AG04450 (cell line): ENCODE data around the gene RARB. TPM values are rescaled to one million over a fixed set of nuclear protein-coding genes. Genes with fewer than 3 reads are reported as not detected.

Source experiments
- CTCF ChIA-PET: fragments of 300-600, 350-600 bp; formaldehyde crosslinking; extraction: SDS; loops from one replicate; lab custom pipeline; 2022; ENCODE audit warnings: antibody characterized with exemption, inconsistent platforms; lab: Charles Lee
- POLR2A ChIA-PET: fragments of 350-600 bp; formaldehyde crosslinking; extraction: SDS; loops from one replicate; lab custom pipeline; 2021; ENCODE audit warnings: antibody characterized with exemption, inconsistent platforms; lab: Yijun Ruan, JAX
- DNase-seq: peaks from one replicate; pipeline ENCODE4 v3.0.0-alpha.2; 2011; ENCODE audit warnings: low read depth, low spot score
- H3K27ac ChIP-seq: one replicate; pipeline ENCODE4 v1.5.1; 2012; ENCODE audit warnings: low read depth, low read length, control low read depth
- H3K27me3 ChIP-seq: one replicate; pipeline ENCODE4 v1.6.0; 2012; ENCODE audit warnings: low read length; ENCODE audit not compliant: control insufficient read depth, insufficient read depth
- H3K4me3 ChIP-seq: 2 replicates; pipeline ENCODE4 v1.5.1; 2011; ENCODE audit warnings: mild to moderate bottlenecking, low read depth, low read length, control low read depth
- H3K9me3 ChIP-seq: 2 replicates; pipeline ENCODE4 v1.5.1; 2012; ENCODE audit warnings: low read length; ENCODE audit not compliant: control insufficient read depth, insufficient read depth
- polyA plus RNA-seq: library from polyadenylated mRNA; depleted of rRNA; stranded (reverse); fragments of >200 nt; gene quantifications from 2 replicates; pipeline ENCODE4 v1.2.3, GENCODE V29; 2011
- TF ChIP-seq, protein P1 (sequence below): IDR thresholded peaks from 2 replicates; pipeline ENCODE4 v1.5.1; 2011; ENCODE audit warnings: low read depth, low read length, control low read depth, inconsistent platforms

Gene RARB
- polyA plus RNA-seq, 1 experiment = 0.51 TPM

DNA sequence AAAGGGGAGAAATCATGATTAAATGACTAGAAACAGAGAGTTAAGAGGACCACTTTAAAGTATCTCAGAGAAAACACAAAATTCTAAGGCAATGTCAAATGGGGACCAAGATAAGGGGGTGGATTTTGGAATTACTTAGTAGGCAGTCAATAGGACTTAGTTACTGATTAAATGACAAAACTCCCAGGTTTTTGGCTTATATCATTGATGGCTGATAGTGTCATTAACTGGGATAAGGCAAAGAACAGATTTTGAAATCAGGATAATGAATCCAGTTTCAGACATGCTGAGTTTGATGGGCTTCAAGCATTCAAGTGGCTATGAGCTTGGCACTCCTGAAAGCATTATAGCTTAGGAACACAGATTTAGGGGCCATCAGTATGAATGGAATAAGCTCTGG is 182.7 kb downstream of the RARB start:
- DNase-seq = no peak
- CTCF ChIA-PET = interaction anchor here (0.9 to 3.1 kb wide), 2 partner anchors 16 to 112 kb away, joined by 3 to 21 read pairs; no protein-coding TSS in a partner anchor
- POLR2A ChIA-PET = no interaction called here
- no peak overlapping the region for H3K4me3 ChIP-seq
- no peaks in the 10 kb centered on the region for H3K27me3 ChIP-seq
- TF ChIP-seq, protein P1, sequence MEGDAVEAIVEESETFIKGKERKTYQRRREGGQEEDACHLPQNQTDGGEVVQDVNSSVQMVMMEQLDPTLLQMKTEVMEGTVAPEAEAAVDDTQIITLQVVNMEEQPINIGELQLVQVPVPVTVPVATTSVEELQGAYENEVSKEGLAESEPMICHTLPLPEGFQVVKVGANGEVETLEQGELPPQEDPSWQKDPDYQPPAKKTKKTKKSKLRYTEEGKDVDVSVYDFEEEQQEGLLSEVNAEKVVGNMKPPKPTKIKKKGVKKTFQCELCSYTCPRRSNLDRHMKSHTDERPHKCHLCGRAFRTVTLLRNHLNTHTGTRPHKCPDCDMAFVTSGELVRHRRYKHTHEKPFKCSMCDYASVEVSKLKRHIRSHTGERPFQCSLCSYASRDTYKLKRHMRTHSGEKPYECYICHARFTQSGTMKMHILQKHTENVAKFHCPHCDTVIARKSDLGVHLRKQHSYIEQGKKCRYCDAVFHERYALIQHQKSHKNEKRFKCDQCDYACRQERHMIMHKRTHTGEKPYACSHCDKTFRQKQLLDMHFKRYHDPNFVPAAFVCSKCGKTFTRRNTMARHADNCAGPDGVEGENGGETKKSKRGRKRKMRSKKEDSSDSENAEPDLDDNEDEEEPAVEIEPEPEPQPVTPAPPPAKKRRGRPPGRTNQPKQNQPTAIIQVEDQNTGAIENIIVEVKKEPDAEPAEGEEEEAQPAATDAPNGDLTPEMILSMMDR = no peak
- no peak overlapping the region for H3K27ac ChIP-seq
- H3K9me3 ChIP-seq = no peaks in the 10 kb centered on the region

DNA sequence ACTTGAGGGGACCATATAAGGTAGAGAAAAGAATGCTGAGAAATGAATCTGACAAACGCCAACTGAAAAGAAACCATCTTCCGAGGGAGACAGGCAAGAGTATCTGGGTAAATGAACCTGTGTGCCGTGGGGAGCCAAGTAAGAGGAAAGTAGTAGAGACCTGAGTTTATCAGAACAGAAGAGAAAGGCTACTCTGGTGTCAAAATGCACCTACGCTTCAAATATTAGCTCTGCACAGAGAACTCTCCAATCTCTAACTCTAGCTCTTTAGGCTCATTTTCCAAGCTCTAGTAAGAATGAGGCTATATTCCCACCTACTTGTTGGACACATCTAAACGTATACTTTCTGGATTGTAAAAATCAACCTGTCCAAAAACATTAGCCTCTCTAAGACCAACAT is 183.1 kb downstream of the RARB start:
- DNase-seq = no peak
- H3K9me3 ChIP-seq = no peaks in the 10 kb centered on the region
- CTCF ChIA-PET = interaction anchor here (0.9 to 3.1 kb wide), 2 partner anchors 17 to 112 kb away, joined by 3 to 21 read pairs; no protein-coding TSS in a partner anchor
- TF ChIP-seq, protein P1 = no peak
- H3K27me3 ChIP-seq = no peaks in the 10 kb centered on the region
- POLR2A ChIA-PET = no interaction called here
- H3K4me3 ChIP-seq = no peak overlapping the region
- H3K27ac ChIP-seq = no peak overlapping the region

DNA sequence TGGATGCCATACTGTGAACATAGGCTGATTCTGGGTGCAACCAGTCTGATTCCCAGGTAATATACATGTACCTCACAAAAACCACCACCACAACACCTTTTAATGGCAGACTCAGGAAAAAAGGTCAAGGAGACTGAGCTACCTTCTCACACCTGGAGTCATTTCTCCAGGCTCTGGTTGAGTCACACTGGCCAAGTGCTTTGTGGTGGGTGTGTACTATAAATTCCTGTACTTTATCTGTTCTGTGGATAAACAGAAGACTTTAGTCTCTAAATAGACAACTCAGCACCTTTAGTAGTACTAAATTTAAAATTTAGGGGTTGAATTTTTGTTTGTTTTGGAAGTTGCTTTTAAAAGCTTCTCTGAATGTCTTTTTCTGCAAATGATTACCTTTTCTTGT is 190.0 kb downstream of the RARB start:
- ChIA-PET CTCF (interaction anchor here (1.2 to 3.3 kb wide), 3 partner anchors 25 to 239 kb away, joined by 4 to 23 read pairs (median 5); no protein-coding TSS in a partner anchor), POLR2A (no interaction called here)
- H3K27ac ChIP-seq = no peak overlapping the region
- TF ChIP-seq, protein P1 = no peak
- no peak overlapping the region for H3K4me3 ChIP-seq
- H3K9me3 ChIP-seq = no peaks in the 10 kb centered on the region
- DNase-seq = no peak
- H3K27me3 ChIP-seq = no peaks in the 10 kb centered on the region

DNA sequence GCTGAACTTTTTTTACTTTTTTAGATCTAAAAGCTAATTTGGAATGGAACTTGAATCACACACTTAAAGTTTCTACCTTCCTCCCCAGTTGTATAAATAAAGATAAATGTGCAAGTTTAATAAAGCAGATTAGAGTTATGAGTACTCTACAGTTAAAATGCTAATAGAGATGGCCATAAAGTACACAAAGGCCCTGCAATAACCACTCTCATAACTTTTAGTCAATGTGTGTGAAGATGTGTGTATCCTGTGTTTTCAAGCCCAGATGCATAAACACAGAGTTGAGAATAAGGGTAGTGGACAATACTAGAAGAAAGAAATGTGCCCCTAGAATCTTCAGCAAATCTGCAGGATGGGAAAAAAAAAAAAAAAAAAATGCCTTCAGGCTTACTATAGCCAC is 191.3 kb downstream of the RARB start:
- POLR2A ChIA-PET = no interaction called here
- CTCF ChIA-PET = interaction anchor here (1.2 kb wide), 1 partner anchor 26 kb away, joined by 3 read pairs; no protein-coding TSS in a partner anchor
- no peak overlapping the region for H3K4me3 ChIP-seq
- TF ChIP-seq, protein P1 = no peak
- H3K27ac ChIP-seq = no peak overlapping the region
- no peaks in the 10 kb centered on the region for H3K27me3 ChIP-seq
- H3K9me3 ChIP-seq = no peaks in the 10 kb centered on the region
- DNase-seq = no peak

DNA sequence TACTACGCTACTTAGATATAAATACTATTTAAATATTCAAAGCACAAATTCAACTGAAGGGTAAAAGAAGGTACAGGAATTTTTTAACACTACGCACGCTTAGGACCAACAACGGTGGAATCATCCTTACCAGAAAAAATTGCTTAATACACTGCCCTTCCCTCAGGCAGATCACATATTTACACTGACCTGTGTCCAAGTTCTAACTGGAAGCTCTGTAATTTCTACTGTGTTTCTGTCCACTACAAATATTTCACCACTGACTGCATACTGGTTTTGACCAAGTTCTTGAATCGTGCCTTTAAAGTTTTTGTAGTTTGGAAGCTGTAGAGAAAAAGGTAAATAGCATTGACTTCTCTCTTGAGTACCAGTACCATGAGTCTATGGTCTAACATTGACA is 192.4 kb downstream of the RARB start:
- Histone ChIP-seq H3K27ac (no peak overlapping the region), H3K4me3 (no peak overlapping the region), H3K9me3 (no peaks in the 10 kb centered on the region), H3K27me3 (no peaks in the 10 kb centered on the region)
- DNase-seq = no peak
- TF ChIP-seq, protein P1 = no peak
- POLR2A ChIA-PET = no interaction called here
- CTCF ChIA-PET = interaction anchor here (2.0 kb wide), 1 partner anchor 27 kb away, joined by 8 read pairs; no protein-coding TSS in a partner anchor
